GM23248 (cell line): Measurements from ENCODE around the gene KANK4. TPM values are rescaled to one million over a fixed set of nuclear protein-coding genes. Genes with fewer than 3 reads are reported as not detected.
"Not testable (repeated sequence)": the region's sequence is repeated elsewhere in the genome, so short reads cannot be mapped to it uniquely, and the experiment has no call there.

ENCODE experiments used
- DNase-seq: peaks from one replicate; pipeline ENCODE4 v3.0.0-alpha.2; 2015
- H2AFZ ChIP-seq: fragments of 200-600 bp; sonication (generic); 2 replicates; pipeline ENCODE4 v1.6.1; 2016; ENCODE audit warnings: antibody characterized with exemption
- H3F3A ChIP-seq: fragments of 200-600 bp; sonication (generic); 2 replicates; pipeline ENCODE4 v1.6.1; 2016; ENCODE audit warnings: mild to moderate bottlenecking, antibody characterized with exemption, mixed run types; ENCODE audit not compliant: insufficient read depth
- H3K27ac ChIP-seq: fragments of 200-600 bp; sonication (generic); 2 replicates; pipeline ENCODE4 v1.5.1; 2016; ENCODE audit warnings: mild to moderate bottlenecking
- H3K27me3 ChIP-seq: fragments of 200-600 bp; sonication (generic); replicated peaks from 2 replicates; pipeline ENCODE4 v1.6.1; 2016; ENCODE audit warnings: mild to moderate bottlenecking; ENCODE audit not compliant: insufficient read depth
- H3K36me3 ChIP-seq: fragments of 200-600 bp; sonication (generic); 2 replicates; pipeline ENCODE4 v1.6.1; 2016; ENCODE audit warnings: low read depth, mild to moderate bottlenecking
- H3K4me1 ChIP-seq: fragments of 200-600 bp; sonication (generic); 2 replicates; pipeline ENCODE4 v1.6.1; 2016; ENCODE audit warnings: mild to moderate bottlenecking; ENCODE audit not compliant: insufficient read depth
- H3K4me2 ChIP-seq: fragments of 200-600 bp; sonication (generic); one replicate; pipeline ENCODE4 v1.6.1; 2016; ENCODE audit warnings: mild to moderate bottlenecking; ENCODE audit not compliant: unreplicated experiment
- H3K4me3 ChIP-seq: fragments of 200-600 bp; sonication (generic); 2 replicates; pipeline ENCODE4 v1.5.1; 2016; ENCODE audit warnings: mild to moderate bottlenecking
- H3K79me2 ChIP-seq: fragments of 200-600 bp; sonication (generic); 2 replicates; pipeline ENCODE4 v1.6.1; 2016; ENCODE audit warnings: mild to moderate bottlenecking; ENCODE audit not compliant: insufficient read depth
- H3K9ac ChIP-seq: fragments of 200-600 bp; sonication (generic); 2 replicates; pipeline ENCODE4 v1.6.1; 2016; ENCODE audit warnings: mild to moderate bottlenecking
- H3K9me2 ChIP-seq: fragments of 200-600 bp; sonication (generic); 2 replicates; pipeline ENCODE4 v1.6.1; 2016; ENCODE audit warnings: mixed run types, mild to moderate bottlenecking, moderate library complexity; ENCODE audit not compliant: insufficient read depth
- H3K9me3 ChIP-seq: fragments of 200-600 bp; sonication (generic); one replicate; pipeline ENCODE4 v1.6.1; 2017; ENCODE audit warnings: low read depth
- H4K20me1 ChIP-seq: fragments of 200-600 bp; sonication (generic); 2 replicates; pipeline ENCODE4 v1.6.0; 2016; ENCODE audit not compliant: insufficient read depth
- EZH2 ChIP-seq: fragments of 200-600 bp; sonication (generic); IDR thresholded peaks from 2 replicates; pipeline ENCODE4 v1.6.1; 2018; ENCODE audit warnings: antibody characterized with exemption, mild to moderate bottlenecking; ENCODE audit not compliant: insufficient read depth, poor library complexity, severe bottlenecking
- EZH2phosphoT487 ChIP-seq: fragments of 200-600 bp; sonication (generic); IDR thresholded peaks from 2 replicates; pipeline ENCODE4 v1.6.1; 2018; ENCODE audit warnings: antibody characterized with exemption, moderate library complexity, mild to moderate bottlenecking, low read depth; ENCODE audit not compliant: insufficient read depth
- WGBS, 2 experiments: methylation state at CpG; one replicate each; pipeline ENCODE4 v1.1.6; 2015 to 2017; ENCODE audit warnings: low lambda C conversion rate in 2 of 2, low coverage in 1 of 2; ENCODE audit errors: missing lambda C conversion rate in 2 of 2; 5-methylcytosine and 5-hydroxymethylcytosine counted together
- in situ Hi-C: fragments of 300-500 bp; cut with MboI; formaldehyde crosslinking; loops from 2 replicates; pipeline ENCODE4 v1.15.0; 2020
- polyA plus RNA-seq: library from polyadenylated mRNA; unstranded; fragments of >200 nt; fragmentation: Nextera tagmentation; extraction: Ambion mirVana; gene quantifications from 2 replicates; pipeline ENCODE4 v1.2.1, GENCODE V29; 2016
- total RNA-seq: library from RNA; depleted of rRNA; stranded (reverse); fragments of >200 nt; shearing (Covaris generic); gene quantifications from 2 replicates; pipeline ENCODE4 v1.2.3, GENCODE V29; 2014

KANK4 gene
- total and polyA plus RNA-seq, 2 experiments from 2014 or later: 0.29 to 0.32 TPM

- Histone ChIP-seq H3K27ac (no peak overlapping the region), H3K4me1 (peaks cover 27% of the 10 kb centered on the region), H2AFZ (no peak overlapping the region), H3K27me3 (no peaks in the 10 kb centered on the region), H3F3A (peaks cover 9% of the 10 kb centered on the region; the same call in 1 of the 2 replicates), H3K36me3 (no peaks in the 10 kb centered on the region), H3K79me2 (no peaks in the 10 kb centered on the region), H3K9ac (no peak overlapping the region), H3K9me2 (no peaks in the 10 kb centered on the region), H3K4me3 (no peak overlapping the region), H3K9me3 (no peaks in the 10 kb centered on the region), H3K4me2 (no peak overlapping the region), H4K20me1 (no peaks in the 10 kb centered on the region)
- TF ChIP-seq EZH2phosphoT487 (no peak), EZH2 (no peak)
- WGBS, 2 experiments: 49 to 52% methylated on average over 12 of the region's 12 CpGs
- no peak for DNase-seq
- in situ Hi-C loops: no loop called here
Observed at GRCh38 chr1:62241371-62242131, 77.7 kb downstream of the KANK4 start.

- WGBS, 2 experiments: 72 to 78% methylated on average over 9 of the region's 9 CpGs
- H3K9me3 ChIP-seq: no peaks in the 10 kb centered on the region
- TF ChIP-seq EZH2 (no peak), EZH2phosphoT487 (no peak)
- H3K4me2 ChIP-seq: no peak overlapping the region
- H3K27ac ChIP-seq: no peak overlapping the region
- H3K9me2 ChIP-seq: no peaks in the 10 kb centered on the region
- H4K20me1 ChIP-seq: no peaks in the 10 kb centered on the region
- H3F3A ChIP-seq: peaks cover 9% of the 10 kb centered on the region; the same call in 1 of the 2 replicates
- DNase-seq: no peak
- no peaks in the 10 kb centered on the region for H3K36me3 ChIP-seq
- no peak overlapping the region for H3K9ac ChIP-seq
- peaks cover 29% of the 10 kb centered on the region for H3K4me1 ChIP-seq
- H3K79me2 ChIP-seq: no peaks in the 10 kb centered on the region
- in situ Hi-C loops: no loop called here
- H2AFZ ChIP-seq: no peak overlapping the region
- H3K27me3 ChIP-seq: no peaks in the 10 kb centered on the region
- no peak overlapping the region for H3K4me3 ChIP-seq
Observed at GRCh38 chr1:62240651-62241370, 78.4 kb downstream of the KANK4 start.

- H3K4me1 ChIP-seq: peaks cover 30% of the 10 kb centered on the region
- H3K9me2 ChIP-seq, H3K36me3 ChIP-seq, H3K9me3 ChIP-seq, H2AFZ ChIP-seq, H3K4me2 ChIP-seq, H3F3A ChIP-seq, H3K4me3 ChIP-seq, in situ Hi-C loops, H3K27me3 ChIP-seq, DNase-seq, H4K20me1 ChIP-seq, H3K79me2 ChIP-seq, H3K27ac ChIP-seq, H3K9ac ChIP-seq: not testable (repeated sequence)
- 31 to 37% methylated on average over 3 of the region's 3 CpGs for WGBS, 2 experiments
Observed at GRCh38 chr1:62239652-62240403, 79.4 kb downstream of the KANK4 start.

GRCh38 chr1:62238507-62238906 lies 80.7 kb downstream of the KANK4 start:
- Histone ChIP-seq H3K4me1 (peaks cover 33% of the 10 kb centered on the region), H3F3A (0 out of 2 replicates have a peak, but pooled peaks cover 4% of the 10 kb centered on the region), H2AFZ (no peak overlapping the region), H3K4me2 (no peak overlapping the region), H3K36me3 (no peaks in the 10 kb centered on the region), H3K9me2 (no peaks in the 10 kb centered on the region), H3K27me3 (no peaks in the 10 kb centered on the region), H3K27ac (no peak overlapping the region), H3K4me3 (no peak overlapping the region), H3K9ac (no peak overlapping the region), H4K20me1 (no peaks in the 10 kb centered on the region), H3K79me2 (no peaks in the 10 kb centered on the region), H3K9me3 (no peaks in the 10 kb centered on the region)
- in situ Hi-C loops: no loop called here
- TF ChIP-seq EZH2: no peak
- no peak for TF ChIP-seq EZH2phosphoT487
- 78 to 79% methylated on average over 9 of the region's 9 CpGs for WGBS, 2 experiments
- no peak for DNase-seq
